HepG2 (cell line): ENCODE data around the gene PIP4K2B. TPM values are rescaled to one million over a fixed set of nuclear protein-coding genes. Genes with fewer than 3 reads are reported as not detected.

Source experiments
- CBX1 ChIP-seq: IDR thresholded peaks from one replicate; pipeline ENCODE4 v1.6.1; 2016; ENCODE audit warnings: antibody characterized with exemption, low read depth
- CHCHD3 ChIP-seq: sonication (generic); formaldehyde crosslinking; IDR thresholded peaks from 2 replicates; pipeline ENCODE4 v1.8.0; 2022; ENCODE audit warnings: mild to moderate bottlenecking, missing genetic modification reagents, moderate library complexity
- FOXO1 ChIP-seq: sonication (generic); formaldehyde crosslinking; IDR thresholded peaks from 2 replicates; pipeline ENCODE4 v1.4.0; 2020; ENCODE audit warnings: missing genetic modification reagents
- HNRNPH1 ChIP-seq: fragments of 200-400 bp; formaldehyde crosslinking; optimal IDR thresholded peaks from 2 replicates; pipeline ENCODE3; 2017; ENCODE audit warnings: mild to moderate bottlenecking, low read depth, low read length
- RNF2 ChIP-seq: fragments of 450-650 bp; conservative IDR thresholded peaks from 2 replicates; pipeline ENCODE4 v1.6.1; 2016; ENCODE audit warnings: low read depth
- RXRA ChIP-seq: sonication (generic); formaldehyde crosslinking; IDR thresholded peaks from 2 replicates; pipeline ENCODE4 v1.5.1; 2020; ENCODE audit warnings: missing genetic modification reagents
- SAP130 ChIP-seq: IDR thresholded peaks from 2 replicates; pipeline ENCODE4 v1.6.1; 2016; ENCODE audit warnings: low read depth
- XRCC5 ChIP-seq: fragments of 200-400 bp; formaldehyde crosslinking; optimal IDR thresholded peaks from 2 replicates; pipeline ENCODE3; 2017; ENCODE audit warnings: mild to moderate bottlenecking, low read length
- ZNF256 ChIP-seq: sonication (generic); formaldehyde crosslinking; conservative IDR thresholded peaks from 2 replicates; pipeline ENCODE4 v1.4.0; 2020; ENCODE audit warnings: missing genetic modification reagents
- ZNF547 ChIP-seq: sonication (generic); formaldehyde crosslinking; IDR thresholded peaks from 2 replicates; pipeline ENCODE4 v1.5.1; 2020; ENCODE audit warnings: mild to moderate bottlenecking, missing genetic modification reagents
- ZNF556 ChIP-seq: sonication (generic); formaldehyde crosslinking; IDR thresholded peaks from 2 replicates; pipeline ENCODE4 v1.4.0; 2020; ENCODE audit warnings: mild to moderate bottlenecking, missing genetic modification reagents, borderline replicate concordance
- ZNF558 ChIP-seq: sonication (generic); formaldehyde crosslinking; IDR thresholded peaks from 2 replicates; pipeline ENCODE4 v1.9.0; 2022; ENCODE audit warnings: mild to moderate bottlenecking, missing genetic modification reagents, borderline replicate concordance
- ZNF737 ChIP-seq: sonication (generic); formaldehyde crosslinking; IDR thresholded peaks from 2 replicates; pipeline ENCODE4 v1.5.0; 2020; ENCODE audit warnings: missing genetic modification reagents, mild to moderate bottlenecking, borderline replicate concordance
- polyA plus RNA-seq, 8 experiments: library from polyadenylated mRNA; depleted of rRNA in 3 of 8; stranded (reverse) in 7 of 8; unstranded in 1 of 8; fragments of >200 nt; fragmentation: Illumina TruSeq in 4 of 8; extraction: Trizol in 4 of 8; gene quantifications; 2 replicates each; pipeline versions ENCODE4 v1.2.1 to v1.2.3, GENCODE V29; 2011 to 2016; ENCODE audit warnings: low read depth in 4 of 8, missing spikeins in 1 of 8, mixed read lengths in 1 of 8; ENCODE audit not compliant: insufficient read depth in 1 of 8
- total RNA-seq, 5 experiments: library from RNA; depleted of rRNA; stranded (reverse); fragments of >200 nt; fragmentation: Illumina TruSeq; extraction: Trizol; gene quantifications; 2 replicates each; pipeline ENCODE4 v1.2.3, GENCODE V29; 2016; ENCODE audit warnings: low read depth in 1 of 5
- TF ChIP-seq, protein P1 (sequence below): sonication (generic); formaldehyde crosslinking; IDR thresholded peaks from 2 replicates; pipeline ENCODE4 v1.8.0; 2022; ENCODE audit warnings: mild to moderate bottlenecking, missing genetic modification reagents, moderate library complexity
- TF ChIP-seq, protein P2 (sequence below): sonication (generic); formaldehyde crosslinking; IDR thresholded peaks from one replicate; pipeline ENCODE4 v1.5.1; 2020; ENCODE audit warnings: mild to moderate bottlenecking, missing genetic modification reagents; ENCODE audit errors: not compliant biosample characterization
- TF ChIP-seq, protein P3 (sequence below): sonication (generic); formaldehyde crosslinking; IDR thresholded peaks from 2 replicates; pipeline ENCODE4 v1.4.0; 2020; ENCODE audit warnings: missing genetic modification reagents, borderline replicate concordance

PIP4K2B gene
- total and polyA plus RNA-seq, 2 of the 13 experiments (the other 11 are each of a cell fraction or from before 2014, with no cell fraction given), result 20.4 to 54.0 TPM

DNA sequence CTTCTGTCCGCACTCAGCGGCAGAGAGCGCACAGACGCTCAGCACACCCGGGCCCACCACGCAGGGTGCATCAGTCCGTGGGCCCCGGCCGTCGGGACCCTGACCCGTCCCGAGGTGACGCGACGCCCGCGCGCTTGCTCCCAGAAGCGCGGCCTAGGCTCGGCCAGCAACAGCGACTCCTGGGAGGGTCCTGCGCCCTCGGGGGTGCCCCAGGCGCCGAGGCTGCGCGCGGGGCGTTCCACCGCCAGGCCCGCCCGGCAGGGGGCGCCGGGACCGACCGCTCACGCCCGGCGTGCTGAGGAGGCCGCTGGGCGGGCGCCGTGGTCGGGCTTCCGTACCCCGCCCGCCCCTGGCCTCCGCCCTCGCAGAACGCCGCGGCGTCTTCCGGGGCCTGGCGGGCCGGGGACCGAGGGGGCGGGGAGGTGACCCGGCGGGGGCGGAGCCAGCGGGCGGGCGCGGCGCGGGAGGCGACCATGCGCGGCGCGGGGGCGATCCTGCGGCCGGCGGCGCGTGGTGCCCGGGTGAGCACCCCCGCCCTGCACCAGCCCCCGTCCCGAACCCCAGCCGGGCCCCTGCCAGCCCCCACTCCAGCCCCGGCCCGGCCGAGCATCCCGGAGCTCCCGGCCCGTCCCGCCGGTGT is 69.3 kb downstream of the PIP4K2B start, which contains the start of gene CISD3 (continued):
- TF ChIP-seq CHCHD3 (CRISPR knock-in tag), result 0 out of 2 replicates have a peak, but pooled peaks have one; percentile 80
- TF ChIP-seq RXRA (CRISPR knock-in tag), result peak; percentile 51; the same call in 1 of the 2 replicates
- TF ChIP-seq RNF2, result peak; percentile 65
- peak; percentile 53 for TF ChIP-seq CBX1
- TF ChIP-seq SAP130, result peak; percentile 83
- TF ChIP-seq, protein P1, sequence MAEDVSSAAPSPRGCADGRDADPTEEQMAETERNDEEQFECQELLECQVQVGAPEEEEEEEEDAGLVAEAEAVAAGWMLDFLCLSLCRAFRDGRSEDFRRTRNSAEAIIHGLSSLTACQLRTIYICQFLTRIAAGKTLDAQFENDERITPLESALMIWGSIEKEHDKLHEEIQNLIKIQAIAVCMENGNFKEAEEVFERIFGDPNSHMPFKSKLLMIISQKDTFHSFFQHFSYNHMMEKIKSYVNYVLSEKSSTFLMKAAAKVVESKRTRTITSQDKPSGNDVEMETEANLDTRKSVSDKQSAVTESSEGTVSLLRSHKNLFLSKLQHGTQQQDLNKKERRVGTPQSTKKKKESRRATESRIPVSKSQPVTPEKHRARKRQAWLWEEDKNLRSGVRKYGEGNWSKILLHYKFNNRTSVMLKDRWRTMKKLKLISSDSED, result no peak
- no peak for TF ChIP-seq ZNF256 (CRISPR knock-in tag)
- TF ChIP-seq HNRNPH1, result peak; percentile 58
- TF ChIP-seq, protein P2, sequence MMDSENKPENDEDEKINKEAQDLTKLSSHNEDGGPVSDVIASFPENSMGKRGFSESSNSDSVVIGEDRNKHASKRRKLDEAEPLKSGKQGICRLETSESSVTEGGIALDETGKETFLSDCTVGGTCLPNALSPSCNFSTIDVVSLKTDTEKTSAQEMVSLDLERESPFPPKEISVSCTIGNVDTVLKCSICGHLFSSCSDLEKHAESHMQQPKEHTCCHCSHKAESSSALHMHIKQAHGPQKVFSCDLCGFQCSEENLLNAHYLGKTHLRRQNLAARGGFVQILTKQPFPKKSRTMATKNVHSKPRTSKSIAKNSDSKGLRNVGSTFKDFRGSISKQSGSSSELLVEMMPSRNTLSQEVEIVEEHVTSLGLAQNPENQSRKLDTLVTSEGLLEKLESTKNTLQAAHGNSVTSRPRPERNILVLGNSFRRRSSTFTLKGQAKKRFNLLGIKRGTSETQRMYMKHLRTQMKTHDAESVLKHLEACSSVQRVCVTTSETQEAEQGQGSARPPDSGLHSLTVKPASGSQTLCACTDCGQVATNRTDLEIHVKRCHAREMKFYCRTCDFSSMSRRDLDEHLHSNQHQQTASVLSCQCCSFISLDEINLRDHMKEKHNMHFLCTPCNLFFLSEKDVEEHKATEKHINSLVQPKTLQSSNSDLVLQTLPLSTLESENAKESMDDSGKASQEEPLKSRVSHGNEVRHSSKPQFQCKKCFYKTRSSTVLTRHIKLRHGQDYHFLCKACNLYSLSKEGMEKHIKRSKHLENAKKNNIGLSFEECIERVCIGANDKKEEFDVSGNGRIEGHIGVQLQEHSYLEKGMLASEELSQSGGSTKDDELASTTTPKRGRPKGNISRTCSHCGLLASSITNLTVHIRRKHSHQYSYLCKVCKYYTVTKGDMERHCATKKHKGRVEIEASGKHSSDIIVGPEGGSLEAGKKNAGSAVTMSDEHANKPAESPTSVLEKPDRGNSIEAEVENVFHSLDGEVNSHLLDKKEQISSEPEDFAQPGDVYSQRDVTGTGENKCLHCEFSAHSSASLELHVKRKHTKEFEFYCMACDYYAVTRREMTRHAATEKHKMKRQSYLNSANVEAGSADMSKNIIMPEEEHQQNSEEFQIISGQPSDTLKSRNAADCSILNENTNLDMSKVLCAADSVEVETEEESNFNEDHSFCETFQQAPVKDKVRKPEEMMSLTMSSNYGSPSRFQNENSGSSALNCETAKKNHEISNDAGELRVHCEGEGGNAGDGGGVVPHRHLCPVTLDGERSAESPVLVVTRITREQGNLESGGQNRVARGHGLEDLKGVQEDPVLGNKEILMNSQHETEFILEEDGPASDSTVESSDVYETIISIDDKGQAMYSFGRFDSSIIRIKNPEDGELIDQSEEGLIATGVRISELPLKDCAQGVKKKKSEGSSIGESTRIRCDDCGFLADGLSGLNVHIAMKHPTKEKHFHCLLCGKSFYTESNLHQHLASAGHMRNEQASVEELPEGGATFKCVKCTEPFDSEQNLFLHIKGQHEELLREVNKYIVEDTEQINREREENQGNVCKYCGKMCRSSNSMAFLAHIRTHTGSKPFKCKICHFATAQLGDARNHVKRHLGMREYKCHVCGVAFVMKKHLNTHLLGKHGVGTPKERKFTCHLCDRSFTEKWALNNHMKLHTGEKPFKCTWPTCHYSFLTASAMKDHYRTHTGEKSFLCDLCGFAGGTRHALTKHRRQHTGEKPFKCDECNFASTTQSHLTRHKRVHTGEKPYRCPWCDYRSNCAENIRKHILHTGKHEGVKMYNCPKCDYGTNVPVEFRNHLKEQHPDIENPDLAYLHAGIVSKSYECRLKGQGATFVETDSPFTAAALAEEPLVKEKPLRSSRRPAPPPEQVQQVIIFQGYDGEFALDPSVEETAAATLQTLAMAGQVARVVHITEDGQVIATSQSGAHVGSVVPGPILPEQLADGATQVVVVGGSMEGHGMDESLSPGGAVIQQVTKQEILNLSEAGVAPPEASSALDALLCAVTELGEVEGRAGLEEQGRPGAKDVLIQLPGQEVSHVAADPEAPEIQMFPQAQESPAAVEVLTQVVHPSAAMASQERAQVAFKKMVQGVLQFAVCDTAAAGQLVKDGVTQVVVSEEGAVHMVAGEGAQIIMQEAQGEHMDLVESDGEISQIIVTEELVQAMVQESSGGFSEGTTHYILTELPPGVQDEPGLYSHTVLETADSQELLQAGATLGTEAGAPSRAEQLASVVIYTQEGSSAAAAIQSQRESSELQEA (CRISPR knock-in tag), result no peak
- TF ChIP-seq FOXO1, result peak; percentile 52; the same call in 1 of the 2 replicates
- no peak; the same call in 1 of the 2 replicates for TF ChIP-seq ZNF547 (CRISPR knock-in tag)
- no peak for TF ChIP-seq ZNF737 (CRISPR knock-in tag)
- TF ChIP-seq ZNF556, result peak; percentile 21; the same call in 1 of the 2 replicates
- TF ChIP-seq, protein P3, sequence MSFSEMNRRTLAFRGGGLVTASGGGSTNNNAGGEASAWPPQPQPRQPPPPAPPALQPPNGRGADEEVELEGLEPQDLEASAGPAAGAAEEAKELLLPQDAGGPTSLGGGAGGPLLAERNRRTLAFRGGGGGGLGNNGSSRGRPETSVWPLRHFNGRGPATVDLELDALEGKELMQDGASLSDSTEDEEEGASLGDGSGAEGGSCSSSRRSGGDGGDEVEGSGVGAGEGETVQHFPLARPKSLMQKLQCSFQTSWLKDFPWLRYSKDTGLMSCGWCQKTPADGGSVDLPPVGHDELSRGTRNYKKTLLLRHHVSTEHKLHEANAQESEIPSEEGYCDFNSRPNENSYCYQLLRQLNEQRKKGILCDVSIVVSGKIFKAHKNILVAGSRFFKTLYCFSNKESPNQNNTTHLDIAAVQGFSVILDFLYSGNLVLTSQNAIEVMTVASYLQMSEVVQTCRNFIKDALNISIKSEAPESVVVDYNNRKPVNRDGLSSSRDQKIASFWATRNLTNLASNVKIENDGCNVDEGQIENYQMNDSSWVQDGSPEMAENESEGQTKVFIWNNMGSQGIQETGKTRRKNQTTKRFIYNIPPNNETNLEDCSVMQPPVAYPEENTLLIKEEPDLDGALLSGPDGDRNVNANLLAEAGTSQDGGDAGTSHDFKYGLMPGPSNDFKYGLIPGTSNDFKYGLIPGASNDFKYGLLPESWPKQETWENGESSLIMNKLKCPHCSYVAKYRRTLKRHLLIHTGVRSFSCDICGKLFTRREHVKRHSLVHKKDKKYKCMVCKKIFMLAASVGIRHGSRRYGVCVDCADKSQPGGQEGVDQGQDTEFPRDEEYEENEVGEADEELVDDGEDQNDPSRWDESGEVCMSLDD (CRISPR knock-in tag), result peak; percentile 28; the same call in 1 of the 2 replicates
- 0 out of 2 replicates have a peak, but pooled peaks have one; percentile 26 for TF ChIP-seq ZNF558 (CRISPR knock-in tag)
- TF ChIP-seq XRCC5, result peak; percentile 91
